TTC549 (cell line): ENCODE results near the gene MINDY4.

Experiments used
- FAIRE-seq: peaks from 2 replicates; lab custom pipeline; 2012; peaks lifted over from hg19 to GRCh38; lab: Jason Lieb, UNC

MINDY4 gene

DNA sequence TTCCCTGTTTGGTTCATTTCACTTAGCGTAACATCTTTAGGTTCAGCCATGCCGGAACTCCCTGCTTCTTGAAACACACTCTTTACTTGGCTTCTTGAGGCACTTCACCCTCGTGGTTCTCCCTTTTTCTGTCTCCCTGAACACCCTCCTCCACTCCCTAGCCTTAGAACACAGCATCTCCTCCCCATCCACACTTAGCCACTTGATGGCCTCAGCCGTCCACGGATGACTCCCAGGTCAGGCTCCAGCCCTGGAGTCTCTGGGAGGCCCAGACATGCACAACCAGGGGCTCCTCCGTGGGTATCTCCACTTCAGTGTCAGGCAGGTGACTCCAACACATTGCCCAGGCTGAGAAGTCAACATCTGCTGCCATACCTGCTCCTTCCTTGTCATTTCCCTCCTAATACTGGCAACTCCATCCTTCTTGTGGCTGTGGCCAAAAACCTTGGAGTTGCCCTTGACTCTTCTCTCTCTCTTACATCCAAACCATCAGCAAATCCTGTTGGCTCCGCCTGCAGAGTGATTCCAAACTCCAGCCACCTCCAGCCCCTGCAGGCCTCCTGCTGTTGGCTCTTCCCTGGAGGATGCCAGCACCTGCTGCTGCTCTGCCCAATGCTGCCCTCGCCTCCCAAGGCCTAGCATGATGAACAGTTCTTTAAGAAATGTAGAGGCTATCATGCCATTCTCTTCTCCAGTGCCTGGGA, 27.7 kb upstream of the MINDY4 start:
- FAIRE-seq, result no peak

DNA sequence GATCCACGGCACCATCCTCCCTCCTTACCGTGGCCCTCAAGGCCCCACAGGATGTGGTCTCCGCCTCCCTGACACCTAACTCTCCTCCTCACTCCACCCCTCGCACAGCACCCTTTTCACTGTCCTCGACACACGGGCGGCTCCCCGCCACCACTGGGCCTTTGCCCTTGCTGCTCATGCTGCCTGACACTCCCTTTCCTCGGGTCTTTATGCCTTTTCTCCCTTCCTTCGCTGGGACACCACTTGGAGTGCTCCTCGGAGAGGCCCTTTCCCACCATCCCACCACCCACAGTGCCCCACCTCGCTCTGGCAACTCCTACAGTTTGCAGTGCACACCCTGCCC, 27.2 kb upstream of the MINDY4 start:
- FAIRE-seq, result no peak

DNA sequence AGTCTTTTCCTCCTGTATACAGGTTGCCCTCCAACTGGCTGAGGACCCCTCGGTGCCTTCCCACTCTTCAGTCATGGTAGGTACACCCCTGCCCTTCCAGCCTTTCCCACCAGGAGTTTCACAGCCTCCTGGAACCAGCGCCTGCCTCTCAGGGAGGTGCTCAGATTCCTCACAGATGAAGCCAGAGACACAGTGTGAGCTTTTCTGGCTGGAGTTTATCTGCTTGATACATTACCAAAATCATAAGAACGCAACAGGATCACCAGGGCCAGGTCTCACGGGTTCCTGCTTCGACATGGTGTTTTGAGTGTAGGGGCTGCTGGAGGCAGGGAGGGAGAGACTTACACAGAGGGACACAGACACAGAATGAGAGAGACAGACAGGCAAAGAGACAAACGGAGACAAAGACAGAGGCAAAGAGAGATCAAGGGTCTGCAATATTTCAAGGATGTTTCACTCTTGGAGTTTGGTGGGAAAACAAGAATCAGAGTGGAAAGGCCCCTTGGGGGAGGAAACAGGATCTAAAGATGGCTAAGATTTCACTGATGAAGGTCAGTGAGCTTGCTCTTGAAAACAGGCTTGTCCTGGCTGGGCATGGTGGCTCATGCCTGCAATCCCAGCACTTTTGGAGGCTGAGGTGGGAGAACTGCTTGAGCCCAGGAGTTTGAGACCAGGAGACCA, 25.8 kb upstream of the MINDY4 start:
- FAIRE-seq, result no peak

DNA sequence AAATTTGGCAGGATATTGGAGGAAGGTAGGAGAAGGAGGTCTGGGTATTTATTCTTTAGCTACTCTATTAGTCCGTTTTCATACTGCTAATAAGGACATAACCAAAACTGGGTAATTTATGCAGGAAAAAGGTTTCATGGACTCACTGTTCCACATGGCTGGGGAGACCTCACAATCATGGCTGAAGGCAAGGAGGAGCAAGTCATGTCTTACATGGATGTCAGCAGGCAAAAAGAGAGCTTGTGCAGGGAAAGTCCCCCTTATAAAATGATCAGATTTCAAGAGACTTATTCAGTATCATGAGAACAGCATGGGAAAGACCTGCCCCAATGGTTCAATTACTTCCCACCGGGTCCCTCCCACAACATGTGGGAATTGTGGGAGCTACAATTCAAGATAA, 21.2 kb upstream of the MINDY4 start:
- FAIRE-seq, result no peak

DNA sequence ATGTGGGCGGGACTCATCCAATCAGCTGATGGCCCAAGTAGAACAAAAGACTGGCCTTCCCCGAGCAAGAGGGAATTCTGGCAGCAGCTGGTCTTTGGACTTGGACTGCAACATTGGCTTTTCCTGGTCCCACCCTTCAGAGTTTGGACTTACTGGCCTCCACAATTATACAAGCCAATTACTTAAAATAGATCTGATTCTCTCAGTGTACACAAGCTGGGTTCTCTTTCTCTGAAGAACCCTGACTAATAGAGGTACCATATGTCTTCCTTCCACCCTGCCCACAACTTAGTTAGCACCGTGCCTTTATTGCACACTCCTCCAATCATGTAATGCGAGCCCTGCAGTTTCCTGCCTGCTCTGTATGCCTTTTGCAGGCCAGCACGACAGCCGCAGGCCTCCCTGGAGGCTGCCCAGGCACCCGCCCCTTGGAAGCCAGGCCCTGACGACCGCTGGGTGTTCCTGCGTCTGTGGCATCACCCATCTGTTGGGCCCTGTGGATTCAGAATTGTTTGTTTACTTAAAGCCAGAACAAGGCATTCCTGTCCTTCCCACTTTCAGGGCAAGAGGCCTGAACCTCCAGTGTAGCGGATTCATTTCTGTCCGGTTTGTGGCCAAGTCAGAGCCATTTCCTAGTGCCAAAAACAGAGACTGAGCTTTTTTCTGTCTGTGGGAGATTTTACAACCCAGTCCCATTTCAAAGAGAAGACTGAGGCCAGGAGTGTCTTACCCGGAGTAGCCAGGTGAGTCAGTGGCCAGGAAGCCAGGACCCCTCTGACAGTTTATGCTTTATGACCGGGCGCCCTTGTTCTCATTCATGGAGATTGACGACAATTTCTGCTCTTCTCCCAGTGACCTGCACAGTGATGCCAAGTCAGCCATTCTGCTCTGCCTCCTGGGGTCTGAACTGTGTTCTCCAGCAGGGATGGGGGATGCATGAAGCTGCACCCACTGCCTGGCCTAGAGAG, 20.2 kb upstream of the MINDY4 start:
- no peak for FAIRE-seq

DNA sequence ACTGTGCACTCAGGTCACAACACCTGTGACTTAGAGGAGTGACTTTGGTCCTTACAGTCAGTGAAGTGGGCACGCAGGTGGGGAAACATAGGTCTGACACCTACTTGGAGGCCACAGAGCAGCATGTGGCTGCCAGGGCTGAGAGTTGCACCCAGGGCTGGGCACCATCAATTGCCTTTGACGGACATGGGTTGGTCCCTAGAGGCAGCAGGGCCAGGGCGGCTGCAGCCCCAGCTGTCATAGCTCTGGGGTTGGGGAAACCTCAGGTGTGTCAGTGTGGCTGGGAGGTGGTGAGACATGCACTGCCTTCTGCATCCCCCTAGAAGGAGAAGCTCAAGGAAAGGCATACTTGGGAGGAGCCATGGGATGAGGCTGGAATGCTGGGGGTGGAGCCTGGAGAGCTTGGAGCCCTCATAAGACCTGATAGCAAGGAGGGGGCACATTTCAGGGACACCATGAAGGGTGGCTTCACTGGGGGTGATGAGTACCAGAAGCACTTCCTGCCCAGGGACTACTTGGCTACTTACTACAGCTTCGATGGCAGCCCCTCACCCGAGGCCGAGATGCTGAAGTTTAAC, 19.4 kb upstream of the MINDY4 start, which contains the start of gene INMT:
INMT (plus strand) TSS at position 440 of the 578 bp plus-strand sequence; CDS start at position 456, 16 bp downstream.
- no peak for FAIRE-seq

DNA sequence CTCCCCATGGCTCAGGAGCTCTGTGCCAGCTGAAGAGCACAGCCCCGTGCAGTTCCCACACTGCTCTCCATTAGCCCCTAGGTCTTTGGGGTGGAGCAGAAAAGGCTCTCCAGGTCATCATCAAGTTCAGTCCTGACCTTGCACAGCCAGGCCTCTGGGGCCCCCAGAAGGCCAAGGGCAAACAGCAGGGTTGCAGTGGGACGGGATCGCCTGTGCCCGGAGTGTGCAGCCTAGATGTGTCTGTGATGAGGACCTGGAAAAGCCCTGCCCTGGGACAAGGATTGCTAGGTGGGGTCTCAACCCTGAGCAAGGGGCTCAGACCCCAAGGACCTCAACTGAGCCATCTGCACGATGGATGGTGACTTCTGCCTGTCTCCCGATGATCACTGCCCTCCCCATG, 18.7 kb upstream of the MINDY4 start:
- FAIRE-seq, result no peak

DNA sequence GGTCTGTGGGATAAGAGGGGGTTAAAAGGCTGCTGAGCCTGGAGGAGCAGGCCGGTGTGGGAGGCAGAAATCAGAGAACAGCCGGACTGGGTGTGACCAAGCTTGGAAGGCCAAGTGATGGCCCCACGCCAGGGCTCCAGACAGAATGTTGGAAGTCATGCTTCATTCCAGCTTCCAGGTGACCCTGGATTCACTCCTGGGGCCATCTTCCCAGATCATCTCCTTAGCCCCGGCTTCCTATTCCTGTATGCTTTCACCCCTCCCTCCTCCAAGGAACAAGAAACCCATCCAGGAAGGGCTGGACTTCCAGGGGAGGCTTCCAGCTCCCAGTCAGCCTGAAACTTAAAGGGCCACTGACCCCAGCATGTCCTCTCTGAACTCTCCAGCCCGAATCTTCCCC, 18.2 kb upstream of the MINDY4 start:
- FAIRE-seq, result no peak

DNA sequence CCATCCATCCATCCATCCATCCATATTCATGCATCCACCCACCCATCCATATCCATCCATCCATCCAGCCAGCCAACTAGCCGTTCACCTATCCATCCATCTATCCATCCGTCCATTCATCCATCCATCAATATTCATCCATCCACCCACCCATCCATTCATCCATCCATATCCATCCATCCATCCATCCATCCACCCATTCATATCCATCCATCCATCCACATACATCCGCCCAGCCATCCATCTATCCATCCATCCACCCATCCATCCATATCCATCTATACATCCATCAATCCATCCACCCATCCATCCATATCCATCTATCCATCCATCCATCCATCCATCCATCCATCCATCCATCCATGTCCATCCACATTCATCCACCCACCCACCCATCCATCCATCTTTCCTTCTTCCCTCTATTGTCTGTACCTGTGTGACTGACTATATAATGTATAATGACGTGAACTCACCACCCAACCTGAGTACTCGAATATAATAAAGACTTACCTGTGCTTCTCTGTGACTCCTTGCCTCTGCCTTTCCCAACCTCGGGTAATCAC, 16.8 kb upstream of the MINDY4 start:
- no peak for FAIRE-seq

DNA sequence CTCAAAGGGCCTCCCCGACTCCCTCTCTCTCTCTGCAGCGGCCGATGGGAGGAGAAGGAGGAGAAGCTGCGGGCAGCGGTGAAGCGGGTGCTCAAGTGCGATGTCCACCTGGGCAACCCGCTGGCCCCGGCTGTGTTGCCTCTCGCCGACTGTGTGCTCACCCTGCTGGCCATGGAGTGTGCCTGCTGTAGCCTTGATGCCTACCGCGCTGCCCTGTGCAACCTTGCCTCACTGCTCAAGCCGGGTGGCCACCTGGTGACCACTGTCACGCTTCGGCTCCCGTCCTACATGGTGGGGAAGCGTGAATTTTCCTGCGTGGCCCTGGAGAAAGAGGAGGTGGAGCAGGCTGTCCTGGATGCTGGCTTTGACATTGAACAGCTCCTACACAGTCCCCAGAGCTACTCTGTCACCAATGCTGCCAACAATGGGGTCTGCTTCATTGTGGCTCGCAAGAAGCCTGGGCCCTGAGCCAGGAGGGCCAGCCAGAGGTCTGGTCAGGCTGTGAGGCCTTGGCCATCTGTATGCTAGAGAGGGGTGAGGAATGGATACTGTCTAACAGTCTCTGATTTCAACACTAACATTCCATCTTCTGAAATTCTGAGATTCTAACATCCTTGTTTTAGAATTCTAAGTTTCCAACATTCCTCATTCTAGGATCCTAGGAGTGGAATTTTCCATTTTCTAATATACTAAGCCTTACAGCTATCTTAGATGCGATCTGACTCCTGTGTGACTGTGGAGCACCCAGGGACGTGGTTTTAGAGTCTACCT, 15.6 kb upstream of the MINDY4 start:
- FAIRE-seq, result no peak

DNA sequence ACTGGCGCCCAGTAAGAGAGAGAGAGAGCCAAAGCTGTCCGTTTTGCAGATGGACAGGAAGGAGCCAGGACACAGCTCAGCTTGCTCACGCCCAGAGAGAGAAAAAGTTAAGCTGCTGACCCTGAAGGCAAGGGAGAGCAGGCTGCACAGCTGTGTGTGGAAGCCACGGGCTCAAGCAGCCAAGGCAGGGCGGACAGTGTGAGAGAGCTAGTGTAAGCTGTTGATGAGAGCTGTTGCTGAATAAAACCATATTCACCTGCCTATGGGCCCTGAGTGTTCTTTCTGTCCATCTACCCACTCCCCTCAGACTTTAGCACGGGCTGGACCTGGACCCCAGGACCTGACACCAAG, 13.9 kb upstream of the MINDY4 start:
- FAIRE-seq, result no peak

DNA sequence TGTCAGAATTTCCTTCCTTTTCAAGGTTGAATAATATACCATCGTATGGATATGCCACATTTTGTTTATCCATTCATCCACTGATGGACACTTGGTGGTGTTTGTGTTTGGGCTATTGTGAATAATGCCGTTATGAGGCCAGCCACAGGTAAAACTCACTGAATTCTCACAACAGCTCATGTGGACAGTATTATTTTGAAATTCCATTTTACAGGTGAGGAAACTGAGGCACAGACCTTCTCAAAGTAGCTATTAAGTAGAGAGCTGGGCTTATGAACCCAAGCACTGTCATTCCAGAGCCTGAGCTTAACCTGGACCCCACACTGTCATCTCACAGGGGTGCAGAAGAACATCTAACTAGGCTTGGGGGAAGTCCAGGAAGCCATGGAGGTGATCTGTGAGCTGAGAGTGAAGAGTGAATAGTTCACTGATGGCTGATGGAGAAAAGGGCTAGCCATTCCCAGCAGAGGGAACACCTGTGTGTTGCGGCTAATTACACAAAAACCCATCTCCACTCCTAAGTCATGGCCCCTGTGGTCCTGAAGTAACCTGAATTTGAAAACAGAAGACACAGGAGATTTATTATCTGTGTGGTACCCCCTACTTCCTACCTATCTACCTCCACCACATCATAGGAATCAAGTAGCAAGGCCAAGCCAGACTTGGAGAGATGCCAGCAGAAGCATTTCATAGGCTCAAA, 10.6 kb upstream of the MINDY4 start:
- no peak for FAIRE-seq

DNA sequence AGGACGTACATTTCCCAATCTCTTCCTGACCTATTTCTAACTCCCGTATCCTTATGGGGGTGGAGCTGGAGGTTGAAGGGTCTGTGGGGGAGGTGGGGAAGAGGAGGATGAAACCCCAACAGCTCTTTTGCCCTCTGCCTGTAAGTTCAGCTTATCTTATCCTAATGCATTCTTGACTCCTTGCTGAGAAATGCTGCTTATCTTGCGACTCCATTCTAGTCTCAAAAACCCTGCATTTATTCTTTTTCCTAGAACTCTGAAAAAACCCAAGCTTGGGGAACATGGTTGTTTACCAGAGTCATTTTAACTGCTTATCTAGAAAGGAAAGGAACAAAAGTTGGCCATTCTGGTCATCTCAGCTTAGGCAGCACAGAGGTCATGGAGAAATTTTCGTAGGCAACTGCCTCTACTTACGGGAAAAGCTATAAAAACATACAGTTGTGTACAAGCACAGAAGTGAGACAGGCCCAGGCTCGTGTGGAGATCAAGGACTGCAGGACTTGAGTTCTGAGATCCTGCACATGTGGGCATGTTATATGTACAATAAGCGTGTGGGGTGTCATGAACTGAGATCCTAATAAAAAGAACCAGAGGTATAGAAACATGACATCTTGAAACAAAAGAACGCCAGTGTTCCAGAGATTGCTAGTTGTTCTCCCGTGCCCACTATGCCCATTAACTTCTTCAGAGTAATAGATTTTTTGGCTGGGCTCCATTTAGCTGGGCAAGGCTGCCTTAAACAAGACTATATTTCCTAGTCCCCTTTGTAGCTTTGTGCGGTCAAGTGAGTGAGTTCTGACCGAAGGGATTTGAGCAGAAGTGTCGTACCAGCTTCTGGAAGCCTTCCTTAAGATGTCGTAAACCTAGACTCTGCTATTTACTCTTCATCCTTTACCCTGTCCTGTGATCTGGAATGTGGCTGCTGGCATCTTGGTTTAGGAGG, 9.7 kb upstream of the MINDY4 start:
- FAIRE-seq, result no peak

DNA sequence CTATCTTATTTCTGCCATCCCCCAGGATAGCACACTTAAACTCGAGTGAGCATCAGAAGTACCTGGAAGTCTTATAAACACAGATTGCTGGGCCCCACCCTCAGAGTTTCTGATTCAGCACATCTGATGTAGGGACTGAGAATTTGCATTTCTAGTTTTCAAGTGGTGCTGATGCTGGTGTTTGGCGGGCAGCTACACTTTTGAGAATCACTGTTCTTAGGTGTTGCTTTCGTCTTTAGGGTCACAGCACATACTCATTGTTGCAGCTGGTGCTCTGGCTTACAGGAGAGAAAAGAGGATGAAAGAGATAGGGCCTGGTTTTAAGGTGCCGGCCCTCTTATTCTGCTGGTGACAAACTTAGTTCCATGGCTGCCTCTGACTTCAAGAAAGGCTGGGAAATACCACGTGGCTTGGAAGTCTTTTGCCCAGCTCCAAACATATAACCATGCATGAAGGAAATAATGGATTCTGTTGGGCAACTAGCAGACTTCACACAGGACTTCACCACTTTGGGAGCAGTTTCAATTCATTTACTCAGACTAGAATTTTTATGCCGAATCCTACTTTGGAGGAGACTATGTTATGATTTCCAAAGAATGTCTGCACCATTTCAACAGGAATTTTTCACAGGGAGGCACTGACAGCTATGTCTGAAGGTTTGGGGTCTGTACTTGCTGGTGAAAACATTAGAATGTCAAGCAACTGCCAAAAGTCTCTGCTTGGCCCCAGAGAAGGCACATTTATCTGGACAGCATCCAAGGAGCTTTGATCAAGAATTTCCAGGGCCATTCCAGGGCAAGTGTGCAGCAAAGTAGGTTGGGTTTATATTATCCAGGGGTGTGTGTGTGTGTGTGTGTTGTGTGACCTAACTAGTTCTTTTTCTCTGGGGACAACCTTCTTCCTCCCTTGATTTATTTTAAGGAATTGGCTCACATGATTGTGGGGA, 6.9 kb upstream of the MINDY4 start:
- no peak for FAIRE-seq

DNA sequence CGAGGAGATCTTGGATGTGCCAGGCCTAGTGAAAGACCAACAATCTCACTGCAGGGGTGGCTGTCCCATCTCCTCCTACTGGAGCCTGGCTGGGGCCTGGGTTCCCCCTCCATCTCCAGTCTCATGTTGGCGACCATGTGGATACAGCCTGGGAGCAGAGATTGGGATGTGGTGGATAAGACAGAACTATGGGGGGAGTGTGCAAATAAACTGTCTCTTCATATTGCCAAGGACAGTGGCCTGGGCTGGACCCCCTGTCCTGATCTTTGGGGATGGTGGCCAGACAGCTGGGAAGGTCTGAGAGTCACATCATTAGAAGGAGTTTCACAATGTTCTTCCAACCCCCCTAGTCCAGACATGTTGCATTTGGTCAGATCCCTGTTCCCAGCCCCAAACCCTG, 5.8 kb upstream of the MINDY4 start:
- no peak for FAIRE-seq

DNA sequence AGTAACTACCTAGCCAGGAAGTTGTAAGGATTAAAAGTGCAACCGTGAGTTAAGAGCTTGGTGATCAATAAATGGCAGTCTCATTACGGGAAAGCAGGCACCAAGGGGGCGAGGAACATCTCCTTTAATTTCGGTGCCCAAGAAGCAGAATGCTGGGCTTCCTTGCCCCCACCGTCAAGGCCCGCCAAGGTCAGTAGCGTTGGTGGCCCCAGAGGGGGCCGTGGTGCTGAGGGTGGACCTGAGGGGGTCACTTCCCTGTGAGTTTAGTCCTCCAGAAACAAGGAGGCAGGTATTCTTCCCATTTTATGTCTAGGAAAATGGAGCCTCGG, 408 bp upstream of the MINDY4 start:
- no peak for FAIRE-seq

DNA sequence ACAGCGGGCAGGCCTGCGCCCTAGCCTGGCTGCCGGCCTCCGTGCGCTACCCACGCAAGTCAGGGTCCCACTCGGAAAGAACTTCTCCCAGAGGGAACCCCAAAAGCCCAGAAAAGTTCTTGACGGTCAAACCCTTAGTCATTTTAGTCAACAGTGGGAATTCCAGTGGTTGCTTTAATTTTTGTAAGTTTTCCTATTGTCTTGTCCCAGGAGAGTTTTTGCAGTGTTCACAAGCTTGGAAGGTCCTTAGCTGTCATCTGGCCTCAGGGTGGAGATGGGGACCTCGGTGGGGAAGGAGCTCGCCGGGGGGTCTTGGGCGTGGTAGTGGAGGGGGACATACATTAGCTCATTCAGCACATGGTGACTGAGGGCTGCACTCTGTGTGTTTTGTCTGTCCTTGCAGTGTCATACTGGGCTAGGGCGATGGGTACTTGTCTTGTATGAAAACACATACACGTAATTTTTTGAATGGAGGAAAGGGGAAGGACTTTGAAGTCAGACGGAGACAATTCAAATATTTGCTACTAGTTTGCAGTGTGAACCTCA, 736 bp downstream of the MINDY4 start:
- FAIRE-seq, result no peak

DNA sequence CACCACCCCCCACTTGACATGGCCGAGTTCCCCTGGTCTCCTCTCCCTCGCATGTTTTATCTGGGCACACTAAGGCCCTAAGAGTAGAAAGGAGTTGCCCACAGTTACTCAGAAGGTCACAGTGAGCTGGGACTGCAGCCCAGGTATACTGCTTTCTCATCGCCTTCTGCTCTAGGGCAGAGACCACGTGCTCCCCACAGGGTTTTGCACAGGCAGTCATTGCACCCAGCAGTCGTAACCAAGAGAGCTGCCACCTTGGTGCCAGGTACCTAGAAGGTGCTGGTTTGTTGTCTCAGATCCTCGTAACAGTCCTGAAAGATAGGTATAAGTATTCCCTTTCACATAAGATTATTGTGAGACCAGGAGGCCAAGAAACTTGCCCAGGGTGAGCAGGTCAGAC, 1.8 kb downstream of the MINDY4 start:
- FAIRE-seq, result no peak

DNA sequence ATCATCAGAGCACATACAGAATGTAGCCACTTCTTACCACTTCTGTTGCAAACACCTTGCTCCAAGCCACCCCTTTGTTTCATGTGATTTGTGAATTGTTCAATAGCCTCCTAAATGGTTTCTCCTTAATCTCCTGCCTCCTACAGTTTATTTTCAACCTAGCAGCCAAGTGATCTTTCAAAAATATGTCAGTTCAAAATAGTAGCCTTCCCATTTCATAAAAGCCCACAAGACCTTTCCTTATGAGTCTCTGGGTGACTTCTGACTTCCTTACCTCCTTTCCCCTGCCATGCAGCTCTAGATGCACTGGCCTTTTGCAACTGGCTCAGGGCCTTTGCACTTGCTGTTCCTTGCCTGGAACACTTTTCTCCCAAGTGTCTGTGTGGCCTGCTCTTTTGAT, 4.8 kb downstream of the MINDY4 start:
- FAIRE-seq, result no peak
